ENCODE data around the gene THAP11. TPM values are rescaled to one million over a fixed set of nuclear protein-coding genes. Genes with fewer than 3 reads are reported as not detected.

Gene THAP11
- total and polyA plus RNA-seq, 2 experiments from 2014 or later, result 37.3 to 115 TPM

DNA sequence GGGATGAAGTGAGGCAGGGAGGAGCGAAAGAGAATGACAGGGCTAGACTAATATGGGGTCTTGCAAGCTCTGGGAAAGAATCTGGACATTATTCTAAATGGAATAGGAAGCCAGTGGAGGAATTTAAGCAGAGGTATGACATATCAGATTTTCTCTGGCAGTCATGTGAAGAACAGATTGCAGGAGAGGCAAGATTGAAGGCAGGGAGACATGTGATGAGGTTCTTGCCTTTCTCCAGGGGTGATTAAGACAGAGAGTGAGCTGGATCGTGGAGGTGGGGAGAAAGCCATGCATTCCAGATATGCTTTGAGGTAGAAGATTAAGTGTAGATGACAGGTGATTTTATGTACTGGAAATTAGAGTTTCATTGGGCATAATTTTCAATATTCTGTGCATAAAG, 4.3 kb upstream of the THAP11 start:
- Histone ChIP-seq H3K36me3 (ENCODE audit: insufficient read depth) (no peaks in the 10 kb centered on the region), H3K79me2 (replicated peaks; ENCODE audit: insufficient read depth) (no peaks in the 10 kb centered on the region; the same call in 1 of the 2 replicates), H3F3A (replicated peaks; ENCODE audit: low read depth) (peaks cover 4% of the 10 kb centered on the region; the same call in 1 of the 2 replicates), H3K27me3 (ENCODE audit: insufficient read depth) (no peaks in the 10 kb centered on the region), H3K4me2 (no peak overlapping the region), H3K27ac (ENCODE audit: low read depth) (no peak overlapping the region), H3K4me1 (ENCODE audit: insufficient read depth) (0 out of 2 replicates have a peak, but pooled peaks cover 3% of the 10 kb centered on the region), H3K4me3 (no peak overlapping the region), H4K20me1 (replicated peaks; ENCODE audit: insufficient read depth) (no peaks in the 10 kb centered on the region), H3K9me2 (ENCODE audit: insufficient read depth) (no peaks in the 10 kb centered on the region), H2AFZ (no peak overlapping the region)
- Mint-ChIP-seq H3K4me1 (peaks cover 14% of the 10 kb centered on the region), H3K4me3 (no peak overlapping the region), H3K27me3 (ENCODE audit: insufficient read depth, low read depth, poor library complexity) (peaks cover 15% of the 10 kb centered on the region), H3K9me3 (no peaks in the 10 kb centered on the region), H3K27ac (no peak overlapping the region), H3K36me3 (ENCODE audit: low read depth) (no peaks in the 10 kb centered on the region)
- DNase-seq (ENCODE audit: low spot score), result no peak
- TF ChIP-seq, protein P1, sequence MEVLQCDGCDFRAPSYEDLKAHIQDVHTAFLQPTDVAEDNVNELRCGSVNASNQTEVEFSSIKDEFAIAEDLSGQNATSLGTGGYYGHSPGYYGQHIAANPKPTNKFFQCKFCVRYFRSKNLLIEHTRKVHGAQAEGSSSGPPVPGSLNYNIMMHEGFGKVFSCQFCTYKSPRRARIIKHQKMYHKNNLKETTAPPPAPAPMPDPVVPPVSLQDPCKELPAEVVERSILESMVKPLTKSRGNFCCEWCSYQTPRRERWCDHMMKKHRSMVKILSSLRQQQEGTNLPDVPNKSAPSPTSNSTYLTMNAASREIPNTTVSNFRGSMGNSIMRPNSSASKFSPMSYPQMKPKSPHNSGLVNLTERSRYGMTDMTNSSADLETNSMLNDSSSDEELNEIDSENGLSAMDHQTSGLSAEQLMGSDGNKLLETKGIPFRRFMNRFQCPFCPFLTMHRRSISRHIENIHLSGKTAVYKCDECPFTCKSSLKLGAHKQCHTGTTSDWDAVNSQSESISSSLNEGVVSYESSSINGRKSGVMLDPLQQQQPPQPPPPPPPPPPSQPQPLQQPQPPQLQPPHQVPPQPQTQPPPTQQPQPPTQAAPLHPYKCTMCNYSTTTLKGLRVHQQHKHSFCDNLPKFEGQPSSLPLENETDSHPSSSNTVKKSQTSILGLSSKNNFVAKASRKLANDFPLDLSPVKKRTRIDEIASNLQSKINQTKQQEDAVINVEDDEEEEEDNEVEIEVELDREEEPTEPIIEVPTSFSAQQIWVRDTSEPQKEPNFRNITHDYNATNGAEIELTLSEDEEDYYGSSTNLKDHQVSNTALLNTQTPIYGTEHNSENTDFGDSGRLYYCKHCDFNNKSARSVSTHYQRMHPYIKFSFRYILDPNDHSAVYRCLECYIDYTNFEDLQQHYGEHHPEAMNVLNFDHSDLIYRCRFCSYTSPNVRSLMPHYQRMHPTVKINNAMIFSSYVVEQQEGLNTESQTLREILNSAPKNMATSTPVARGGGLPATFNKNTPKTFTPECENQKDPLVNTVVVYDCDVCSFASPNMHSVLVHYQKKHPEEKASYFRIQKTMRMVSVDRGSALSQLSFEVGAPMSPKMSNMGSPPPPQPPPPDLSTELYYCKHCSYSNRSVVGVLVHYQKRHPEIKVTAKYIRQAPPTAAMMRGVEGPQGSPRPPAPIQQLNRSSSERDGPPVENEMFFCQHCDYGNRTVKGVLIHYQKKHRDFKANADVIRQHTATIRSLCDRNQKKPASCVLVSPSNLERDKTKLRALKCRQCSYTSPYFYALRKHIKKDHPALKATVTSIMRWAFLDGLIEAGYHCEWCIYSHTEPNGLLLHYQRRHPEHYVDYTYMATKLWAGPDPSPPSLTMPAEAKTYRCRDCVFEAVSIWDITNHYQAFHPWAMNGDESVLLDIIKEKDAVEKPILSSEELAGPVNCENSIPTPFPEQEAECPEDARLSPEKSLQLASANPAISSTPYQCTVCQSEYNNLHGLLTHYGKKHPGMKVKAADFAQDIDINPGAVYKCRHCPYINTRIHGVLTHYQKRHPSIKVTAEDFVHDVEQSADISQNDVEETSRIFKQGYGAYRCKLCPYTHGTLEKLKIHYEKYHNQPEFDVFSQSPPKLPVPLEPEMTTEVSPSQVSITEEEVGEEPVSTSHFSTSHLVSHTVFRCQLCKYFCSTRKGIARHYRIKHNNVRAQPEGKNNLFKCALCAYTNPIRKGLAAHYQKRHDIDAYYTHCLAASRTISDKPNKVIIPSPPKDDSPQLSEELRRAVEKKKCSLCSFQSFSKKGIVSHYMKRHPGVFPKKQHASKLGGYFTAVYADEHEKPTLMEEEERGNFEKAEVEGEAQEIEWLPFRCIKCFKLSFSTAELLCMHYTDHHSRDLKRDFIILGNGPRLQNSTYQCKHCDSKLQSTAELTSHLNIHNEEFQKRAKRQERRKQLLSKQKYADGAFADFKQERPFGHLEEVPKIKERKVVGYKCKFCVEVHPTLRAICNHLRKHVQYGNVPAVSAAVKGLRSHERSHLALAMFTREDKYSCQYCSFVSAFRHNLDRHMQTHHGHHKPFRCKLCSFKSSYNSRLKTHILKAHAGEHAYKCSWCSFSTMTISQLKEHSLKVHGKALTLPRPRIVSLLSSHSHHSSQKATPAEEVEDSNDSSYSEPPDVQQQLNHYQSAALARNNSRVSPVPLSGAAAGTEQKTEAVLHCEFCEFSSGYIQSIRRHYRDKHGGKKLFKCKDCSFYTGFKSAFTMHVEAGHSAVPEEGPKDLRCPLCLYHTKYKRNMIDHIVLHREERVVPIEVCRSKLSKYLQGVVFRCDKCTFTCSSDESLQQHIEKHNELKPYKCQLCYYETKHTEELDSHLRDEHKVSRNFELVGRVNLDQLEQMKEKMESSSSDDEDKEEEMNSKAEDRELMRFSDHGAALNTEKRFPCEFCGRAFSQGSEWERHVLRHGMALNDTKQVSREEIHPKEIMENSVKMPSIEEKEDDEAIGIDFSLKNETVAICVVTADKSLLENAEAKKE (CRISPR knock-in tag; IDR thresholded peaks at IDR 0.05), result no peak
- TF ChIP-seq CREB1 (CRISPR knock-in tag; IDR thresholded peaks at IDR 0.05; ENCODE audit: low read depth), result no peak
- no peak for TF ChIP-seq ZNF331 (CRISPR knock-in tag; IDR thresholded peaks at IDR 0.05; ENCODE audit: low read depth)
- no peak for TF ChIP-seq ZNF114 (CRISPR knock-in tag; IDR thresholded peaks at IDR 0.05)
- TF ChIP-seq EZH2phosphoT487 (IDR thresholded peaks at IDR 0.05; ENCODE audit: unreplicated experiment), result no peak
- TF ChIP-seq EZH2 (IDR thresholded peaks at IDR 0.05; ENCODE audit: low read depth, unreplicated experiment), result no peak
- TF ChIP-seq, protein P2, sequence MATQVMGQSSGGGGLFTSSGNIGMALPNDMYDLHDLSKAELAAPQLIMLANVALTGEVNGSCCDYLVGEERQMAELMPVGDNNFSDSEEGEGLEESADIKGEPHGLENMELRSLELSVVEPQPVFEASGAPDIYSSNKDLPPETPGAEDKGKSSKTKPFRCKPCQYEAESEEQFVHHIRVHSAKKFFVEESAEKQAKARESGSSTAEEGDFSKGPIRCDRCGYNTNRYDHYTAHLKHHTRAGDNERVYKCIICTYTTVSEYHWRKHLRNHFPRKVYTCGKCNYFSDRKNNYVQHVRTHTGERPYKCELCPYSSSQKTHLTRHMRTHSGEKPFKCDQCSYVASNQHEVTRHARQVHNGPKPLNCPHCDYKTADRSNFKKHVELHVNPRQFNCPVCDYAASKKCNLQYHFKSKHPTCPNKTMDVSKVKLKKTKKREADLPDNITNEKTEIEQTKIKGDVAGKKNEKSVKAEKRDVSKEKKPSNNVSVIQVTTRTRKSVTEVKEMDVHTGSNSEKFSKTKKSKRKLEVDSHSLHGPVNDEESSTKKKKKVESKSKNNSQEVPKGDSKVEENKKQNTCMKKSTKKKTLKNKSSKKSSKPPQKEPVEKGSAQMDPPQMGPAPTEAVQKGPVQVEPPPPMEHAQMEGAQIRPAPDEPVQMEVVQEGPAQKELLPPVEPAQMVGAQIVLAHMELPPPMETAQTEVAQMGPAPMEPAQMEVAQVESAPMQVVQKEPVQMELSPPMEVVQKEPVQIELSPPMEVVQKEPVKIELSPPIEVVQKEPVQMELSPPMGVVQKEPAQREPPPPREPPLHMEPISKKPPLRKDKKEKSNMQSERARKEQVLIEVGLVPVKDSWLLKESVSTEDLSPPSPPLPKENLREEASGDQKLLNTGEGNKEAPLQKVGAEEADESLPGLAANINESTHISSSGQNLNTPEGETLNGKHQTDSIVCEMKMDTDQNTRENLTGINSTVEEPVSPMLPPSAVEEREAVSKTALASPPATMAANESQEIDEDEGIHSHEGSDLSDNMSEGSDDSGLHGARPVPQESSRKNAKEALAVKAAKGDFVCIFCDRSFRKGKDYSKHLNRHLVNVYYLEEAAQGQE (IDR thresholded peaks at IDR 0.05; ENCODE audit: unreplicated experiment), result no peak
- TF ChIP-seq NANOG (IDR thresholded peaks at IDR 0.05; ENCODE audit: borderline replicate concordance), result no peak
- no peak for TF ChIP-seq JUNB (IDR thresholded peaks at IDR 0.05; ENCODE audit: unreplicated experiment)
- TF ChIP-seq, protein P3, sequence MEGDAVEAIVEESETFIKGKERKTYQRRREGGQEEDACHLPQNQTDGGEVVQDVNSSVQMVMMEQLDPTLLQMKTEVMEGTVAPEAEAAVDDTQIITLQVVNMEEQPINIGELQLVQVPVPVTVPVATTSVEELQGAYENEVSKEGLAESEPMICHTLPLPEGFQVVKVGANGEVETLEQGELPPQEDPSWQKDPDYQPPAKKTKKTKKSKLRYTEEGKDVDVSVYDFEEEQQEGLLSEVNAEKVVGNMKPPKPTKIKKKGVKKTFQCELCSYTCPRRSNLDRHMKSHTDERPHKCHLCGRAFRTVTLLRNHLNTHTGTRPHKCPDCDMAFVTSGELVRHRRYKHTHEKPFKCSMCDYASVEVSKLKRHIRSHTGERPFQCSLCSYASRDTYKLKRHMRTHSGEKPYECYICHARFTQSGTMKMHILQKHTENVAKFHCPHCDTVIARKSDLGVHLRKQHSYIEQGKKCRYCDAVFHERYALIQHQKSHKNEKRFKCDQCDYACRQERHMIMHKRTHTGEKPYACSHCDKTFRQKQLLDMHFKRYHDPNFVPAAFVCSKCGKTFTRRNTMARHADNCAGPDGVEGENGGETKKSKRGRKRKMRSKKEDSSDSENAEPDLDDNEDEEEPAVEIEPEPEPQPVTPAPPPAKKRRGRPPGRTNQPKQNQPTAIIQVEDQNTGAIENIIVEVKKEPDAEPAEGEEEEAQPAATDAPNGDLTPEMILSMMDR (conservative IDR thresholded peaks at IDR 0.05; ENCODE audit: low read depth in 2 of 2), result no peak
- no peak for TF ChIP-seq STAT1 (IDR thresholded peaks at IDR 0.05; ENCODE audit: unreplicated experiment)
- no peak for ATAC-seq
